ENCODE measurements around the gene EHD3. TPM values are rescaled to one million over a fixed set of nuclear protein-coding genes. Genes with fewer than 3 reads are reported as not detected.

Gene EHD3
- total and polyA plus RNA-seq, 3 donors from 2014 or later = 3.5 to 5.1 (median 4.5) TPM

DNA sequence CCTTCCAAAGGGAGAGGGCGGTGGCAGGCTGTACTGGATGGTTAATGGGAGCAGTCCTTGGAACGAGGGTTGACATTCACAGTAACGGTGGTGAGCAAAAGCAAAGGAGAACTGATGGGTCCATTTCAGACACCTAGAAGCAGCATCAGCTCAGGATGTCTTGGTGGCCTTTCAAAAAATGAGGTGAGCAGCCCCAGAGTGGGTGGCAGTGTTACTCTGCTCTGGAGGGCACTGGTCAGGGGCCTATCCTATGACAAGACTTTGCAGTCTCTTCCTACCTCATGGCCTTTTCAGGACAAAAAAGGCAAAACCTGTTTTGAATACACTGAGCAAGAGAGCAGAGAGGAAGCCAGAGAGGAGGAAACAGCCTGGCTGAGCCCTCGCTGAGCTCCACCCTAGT, 40.1 kb upstream of the EHD3 start:
- intact Hi-C loops (cut with DNase I; ENCODE audit: low total_unique reads) = no loop called here
- H3K27me3 ChIP-seq = no peaks in the 10 kb centered on the region
- no peaks in the 10 kb centered on the region for H3K36me3 ChIP-seq (ENCODE audit: low read depth, missing control alignments)
- H3K9me3 ChIP-seq = no peaks in the 10 kb centered on the region
- no peak overlapping the region for H3K4me3 ChIP-seq
- no peak for DNase-seq
- no peak overlapping the region for H3K27ac ChIP-seq
- no peaks in the 10 kb centered on the region for H3K4me1 ChIP-seq
- TF ChIP-seq POLR2A (IDR thresholded peaks at IDR 0.05) (no peak), CTCF (IDR thresholded peaks at IDR 0.05) (no peak)
- WGBS, 2 donors = 92 to 96% methylated on average over 4 of the region's 4 CpGs

- no peaks in the 10 kb centered on the region for H3K9me3 ChIP-seq
- 94 to 97% methylated on average over 2 of the region's 2 CpGs for WGBS, 2 donors
- no peak overlapping the region for H3K4me3 ChIP-seq
- no peaks in the 10 kb centered on the region for H3K4me1 ChIP-seq
- intact Hi-C loops (cut with DNase I; ENCODE audit: low total_unique reads) = no loop called here
- no peak overlapping the region for H3K27ac ChIP-seq
- TF ChIP-seq POLR2A (IDR thresholded peaks at IDR 0.05) (no peak), CTCF (IDR thresholded peaks at IDR 0.05) (no peak)
- H3K36me3 ChIP-seq (ENCODE audit: low read depth, missing control alignments) = no peaks in the 10 kb centered on the region
- H3K27me3 ChIP-seq = no peaks in the 10 kb centered on the region
- no peak for DNase-seq
These were observed 37.3 kb upstream of the EHD3 start for GRCh38 chr2:31196622-31197021.

- TF ChIP-seq POLR2A (IDR thresholded peaks at IDR 0.05) (no peak), CTCF (IDR thresholded peaks at IDR 0.05) (no peak)
- Histone ChIP-seq H3K9me3 (no peaks in the 10 kb centered on the region), H3K27ac (no peak overlapping the region), H3K4me1 (no peaks in the 10 kb centered on the region), H3K27me3 (no peaks in the 10 kb centered on the region), H3K4me3 (no peak overlapping the region), H3K36me3 (ENCODE audit: low read depth, missing control alignments) (no peaks in the 10 kb centered on the region)
- intact Hi-C loops (cut with DNase I; ENCODE audit: low total_unique reads) = no loop called here
- DNase-seq = no peak
- 71 to 92% methylated on average over 4 of the region's 4 CpGs for WGBS, 2 donors
These were observed 36.8 kb upstream of the EHD3 start for GRCh38 chr2:31197166-31197565.

DNA sequence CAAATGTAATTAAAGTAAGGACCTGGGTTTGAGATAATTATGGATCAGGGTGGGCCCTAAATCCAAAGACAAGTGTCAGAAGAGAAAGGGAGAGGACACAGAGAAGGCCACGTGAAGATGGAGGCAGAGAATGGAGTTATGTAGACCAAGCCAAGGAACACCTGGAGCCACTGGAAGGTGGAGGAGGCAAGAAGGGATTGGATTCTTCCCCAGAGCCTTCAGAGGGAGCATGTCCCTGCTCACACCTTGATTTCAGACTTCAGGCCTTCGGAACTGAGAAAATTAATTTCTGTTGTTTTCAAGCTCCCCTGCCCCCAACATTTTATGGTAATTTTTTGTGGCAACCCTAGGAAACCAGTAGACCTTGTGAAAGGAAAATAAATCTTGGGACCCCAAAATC, 36.3 kb upstream of the EHD3 start:
- no peak for DNase-seq
- WGBS, 2 donors = 76 to 86% methylated on average over 2 of the region's 2 CpGs
- no peaks in the 10 kb centered on the region for H3K4me1 ChIP-seq
- no peaks in the 10 kb centered on the region for H3K36me3 ChIP-seq (ENCODE audit: low read depth, missing control alignments)
- H3K9me3 ChIP-seq = no peaks in the 10 kb centered on the region
- intact Hi-C loops (cut with DNase I; ENCODE audit: low total_unique reads) = no loop called here
- TF ChIP-seq POLR2A (IDR thresholded peaks at IDR 0.05) (no peak), CTCF (IDR thresholded peaks at IDR 0.05) (no peak)
- no peaks in the 10 kb centered on the region for H3K27me3 ChIP-seq
- H3K27ac ChIP-seq = no peak overlapping the region
- no peak overlapping the region for H3K4me3 ChIP-seq

DNA sequence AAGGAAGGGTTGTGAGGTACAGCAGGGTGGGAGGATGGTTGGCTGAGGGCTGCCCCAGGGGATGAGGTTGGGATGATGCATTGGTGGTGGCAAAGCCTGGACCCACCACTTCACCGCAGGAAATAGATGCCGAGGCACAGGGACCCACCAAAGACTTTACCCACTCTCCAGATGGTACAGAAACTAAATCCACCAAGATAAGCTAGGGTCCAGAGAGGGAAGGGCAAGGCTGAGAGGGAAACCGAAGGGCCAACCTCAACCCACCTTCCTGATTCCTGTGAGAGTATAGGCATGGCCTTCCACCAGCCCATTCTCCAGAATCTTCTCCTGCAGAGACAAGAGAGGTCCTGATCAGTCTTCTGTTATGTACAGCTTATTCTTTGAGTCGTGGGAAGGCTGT, 34.7 kb upstream of the EHD3 start:
- no peaks in the 10 kb centered on the region for H3K9me3 ChIP-seq
- H3K27ac ChIP-seq = no peak overlapping the region
- DNase-seq = no peak
- no peak for TF ChIP-seq CTCF (IDR thresholded peaks at IDR 0.05)
- TF ChIP-seq POLR2A (IDR thresholded peaks at IDR 0.05) = no peak
- no peaks in the 10 kb centered on the region for H3K27me3 ChIP-seq
- no peaks in the 10 kb centered on the region for H3K4me1 ChIP-seq
- H3K4me3 ChIP-seq = no peak overlapping the region
- no peaks in the 10 kb centered on the region for H3K36me3 ChIP-seq (ENCODE audit: low read depth, missing control alignments)
- intact Hi-C loops (cut with DNase I; ENCODE audit: low total_unique reads) = no loop called here
- WGBS, 2 donors = 86 to 94% methylated on average over 4 of the region's 4 CpGs

Measured in testis (tissue), 3 donors.